Measurements from ENCODE around the gene XRCC4. TPM values are rescaled to one million over a fixed set of nuclear protein-coding genes. Genes with fewer than 3 reads are reported as not detected.

XRCC4 gene
- total RNA-seq, 4 donors from 2014 or later, result 3.7 to 10.3 (median 8.7) TPM

- Histone ChIP-seq H3K36me3 (peaks cover 0 to 12% (median 0%) of the 10 kb centered on the region in 3 donors), H3K4me1 (no peaks in the 10 kb centered on the region), H3K9me3 (no peaks in the 10 kb centered on the region), H3K4me3 (no peak overlapping the region), H3K27me3 (no peaks in the 10 kb centered on the region), H3K27ac (no peak overlapping the region)
- no peak for DNase-seq
- TF ChIP-seq POLR2A (IDR thresholded peaks at IDR 0.05) (no peak), CTCF (IDR thresholded peaks at IDR 0.05) (no peak)
Observed at GRCh38 chr5:83048811-83049210, 28.5 kb upstream of the XRCC4 start.

- H3K4me1 ChIP-seq, result no peaks in the 10 kb centered on the region
- H3K36me3 ChIP-seq, result peaks cover 0 to 12% (median 0%) of the 10 kb centered on the region in 3 donors
- DNase-seq, result no peak
- no peaks in the 10 kb centered on the region for H3K9me3 ChIP-seq
- no peak overlapping the region for H3K4me3 ChIP-seq
- TF ChIP-seq CTCF (IDR thresholded peaks at IDR 0.05), result no peak
- no peak for TF ChIP-seq POLR2A (IDR thresholded peaks at IDR 0.05)
- no peaks in the 10 kb centered on the region for H3K27me3 ChIP-seq
- H3K27ac ChIP-seq, result no peak overlapping the region
Observed at GRCh38 chr5:83049370-83049885, 27.9 kb upstream of the XRCC4 start.

- TF ChIP-seq POLR2A (IDR thresholded peaks at IDR 0.05), result no peak
- no peak for TF ChIP-seq CTCF (IDR thresholded peaks at IDR 0.05)
- no peaks in the 10 kb centered on the region for H3K4me1 ChIP-seq
- peaks cover 0 to 12% (median 0%) of the 10 kb centered on the region in 3 donors for H3K36me3 ChIP-seq
Observed at GRCh38 chr5:83050723-83051340, 26.5 kb upstream of the XRCC4 start.

DNA sequence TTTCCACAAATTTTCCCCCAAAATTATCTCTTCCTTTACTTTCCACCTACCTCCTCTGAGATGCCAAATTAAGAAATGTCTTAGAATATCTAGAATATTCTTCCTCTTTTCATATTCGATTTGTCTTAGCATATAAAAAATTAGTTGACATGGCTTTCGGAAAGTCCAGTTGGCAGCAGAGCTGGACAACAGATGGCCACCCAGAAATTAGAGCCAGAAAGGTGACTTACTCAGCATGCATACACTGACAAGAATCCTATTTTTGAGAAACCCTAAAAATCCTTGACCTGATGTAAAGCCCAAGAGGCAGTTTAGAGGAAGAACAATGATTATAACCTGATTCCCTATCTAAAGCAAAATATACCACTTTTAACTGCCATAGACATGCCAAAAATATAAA, 22.2 kb upstream of the XRCC4 start:
- H3K27me3 ChIP-seq, result no peaks in the 10 kb centered on the region
- no peak for TF ChIP-seq POLR2A (IDR thresholded peaks at IDR 0.05)
- TF ChIP-seq CTCF (IDR thresholded peaks at IDR 0.05), result no peak
- peaks cover 0 to 12% (median 0%) of the 10 kb centered on the region in 3 donors for H3K36me3 ChIP-seq
- H3K4me3 ChIP-seq, result no peak overlapping the region
- no peak for DNase-seq
- H3K27ac ChIP-seq, result no peak overlapping the region
- H3K4me1 ChIP-seq, result no peaks in the 10 kb centered on the region
- no peaks in the 10 kb centered on the region for H3K9me3 ChIP-seq

More at GRCh38 chr5:83050723-83051340, 26.5 kb upstream of the XRCC4 start:
- Histone ChIP-seq H3K4me3 (no peak overlapping the region), H3K27me3 (no peaks in the 10 kb centered on the region), H3K9me3 (no peaks in the 10 kb centered on the region), H3K27ac (no peak overlapping the region)
- DNase-seq, result no peak

- DNase-seq, result no peak
- H3K27me3 ChIP-seq, result no peaks in the 10 kb centered on the region
- no peaks in the 10 kb centered on the region for H3K9me3 ChIP-seq
- TF ChIP-seq POLR2A (IDR thresholded peaks at IDR 0.05) (no peak), CTCF (IDR thresholded peaks at IDR 0.05) (no peak)
- no peak overlapping the region for H3K27ac ChIP-seq
- no peak overlapping the region for H3K4me3 ChIP-seq
- peaks cover 0 to 5% (median 0%) of the 10 kb centered on the region in 3 donors for H3K36me3 ChIP-seq
- no peaks in the 10 kb centered on the region for H3K4me1 ChIP-seq
Observed at GRCh38 chr5:83058726-83059125, 18.6 kb upstream of the XRCC4 start.
